Measurements from ENCODE around the gene EMID1. TPM values are rescaled to one million over a fixed set of nuclear protein-coding genes. Genes with fewer than 3 reads are reported as not detected.

EMID1 gene
- total RNA-seq (10 to 100 TPM; 10.3 to 10.8 TPM), polyA plus RNA-seq (ENCODE audit: insufficient read length in 2 of 2) (10 to 100 TPM; 19.0 to 24.4 TPM)
- long read RNA-seq, donor 1, partial matches to known transcripts = 8 of 11 reads
- long read RNA-seq, donor 1, other reads (novel, unspliced or antisense) = 0 of 11 reads
- long read RNA-seq, donor 2, partial matches to known transcripts = 0 of 1 reads
- long read RNA-seq, donor 2, other reads (novel, unspliced or antisense) = 0 of 1 reads
- long read RNA-seq, donor 3 = 0 reads
- long read RNA-seq, donor 4, transcript EMID1-203 (15 exons, 2,118 nt) = major isoform, 18 of 124 reads
- long read RNA-seq, donor 4, transcript EMID1-201 (15 exons, 2,173 nt) = minor isoform, 12 of 124 reads
- long read RNA-seq, donor 4, partial matches to known transcripts = 73 of 124 reads
- long read RNA-seq, donor 4, other reads (novel, unspliced or antisense) = 20 of 124 reads

- peak in 2 of 6 donors; percentile 58 to 66 for DNase-seq (ENCODE audit: low read depth in 4 of 6, low spot score in 6 of 6)
- under 1% methylated on average over 83 of the region's 90 CpGs for WGBS (ENCODE audit: insufficient coverage)
- peak within 1 kb of the TSS; percentile 64 for H3K4me3 ChIP-seq (ENCODE audit: low read depth, low read length)
- peaks cover 3% of the 10 kb centered on the region for H3K27me3 ChIP-seq (ENCODE audit: control insufficient read depth, insufficient read depth, low read length)
- peaks cover 67% of the 10 kb centered on the region for H3K4me1 ChIP-seq (ENCODE audit: control insufficient read depth, insufficient read depth, low read length)
- peaks cover 4% of the 10 kb centered on the region for H3K36me3 ChIP-seq (ENCODE audit: control insufficient read depth, insufficient read depth, low read length)
- H3K9me3 ChIP-seq (ENCODE audit: control insufficient read depth, insufficient read depth, low read length) = no peaks in the 10 kb centered on the region
- peak within 1 kb of the TSS; percentile 33 for H3K27ac ChIP-seq (ENCODE audit: low read depth, low read length)
Measured at GRCh38 chr22:29205594-29206371, at the start of gene EMID1. Gene EMID1, plus strand, starts transcription at chr22:29205896. Its CDS starts 143 bp downstream, at chr22:29206039.

GRCh38 chr22:29155966-29156365 is 49.7 kb upstream of the EMID1 start:
- H3K4me3 ChIP-seq (ENCODE audit: low read depth, low read length) = no peak overlapping the region
- no peaks in the 10 kb centered on the region for H3K9me3 ChIP-seq (ENCODE audit: control insufficient read depth, insufficient read depth, low read length)
- no peaks in the 10 kb centered on the region for H3K36me3 ChIP-seq (ENCODE audit: control insufficient read depth, insufficient read depth, low read length)
- WGBS (ENCODE audit: insufficient coverage) = 90% methylated on average over 1 of the region's 1 CpG
- H3K4me1 ChIP-seq (ENCODE audit: control insufficient read depth, insufficient read depth, low read length) = peaks cover 37% of the 10 kb centered on the region
- DNase-seq (ENCODE audit: low read depth in 4 of 6, low spot score in 6 of 6) = no peak
- peaks cover 2% of the 10 kb centered on the region for H3K27me3 ChIP-seq (ENCODE audit: control insufficient read depth, insufficient read depth, low read length)
- no peak overlapping the region for H3K27ac ChIP-seq (ENCODE audit: low read depth, low read length)

- H3K4me3 ChIP-seq (ENCODE audit: low read depth, low read length) = no peak overlapping the region
- WGBS (ENCODE audit: insufficient coverage) = 49% methylated on average over 3 of the region's 9 CpGs
- no peaks in the 10 kb centered on the region for H3K36me3 ChIP-seq (ENCODE audit: control insufficient read depth, insufficient read depth, low read length)
- no peaks in the 10 kb centered on the region for H3K9me3 ChIP-seq (ENCODE audit: control insufficient read depth, insufficient read depth, low read length)
- no peak overlapping the region for H3K27ac ChIP-seq (ENCODE audit: low read depth, low read length)
- DNase-seq (ENCODE audit: low read depth in 4 of 6, low spot score in 6 of 6) = peak in 1 of 6 donors; percentile 14
- peaks cover 2% of the 10 kb centered on the region for H3K27me3 ChIP-seq (ENCODE audit: control insufficient read depth, insufficient read depth, low read length)
- peaks cover 32% of the 10 kb centered on the region for H3K4me1 ChIP-seq (ENCODE audit: control insufficient read depth, insufficient read depth, low read length)
Measured at GRCh38 chr22:29156507-29156906, 49.2 kb upstream of the EMID1 start.

GRCh38 chr22:29157759-29158535 is 47.7 kb upstream of the EMID1 start:
- Histone ChIP-seq H3K9me3 (ENCODE audit: control insufficient read depth, insufficient read depth, low read length) (no peaks in the 10 kb centered on the region), H3K4me1 (ENCODE audit: control insufficient read depth, insufficient read depth, low read length) (peaks cover 21% of the 10 kb centered on the region), H3K4me3 (ENCODE audit: low read depth, low read length) (no peak overlapping the region), H3K36me3 (ENCODE audit: control insufficient read depth, insufficient read depth, low read length) (no peaks in the 10 kb centered on the region), H3K27me3 (ENCODE audit: control insufficient read depth, insufficient read depth, low read length) (peaks cover 2% of the 10 kb centered on the region), H3K27ac (ENCODE audit: low read depth, low read length) (no peak overlapping the region)
- 93% methylated on average over 7 of the region's 11 CpGs for WGBS (ENCODE audit: insufficient coverage)
- DNase-seq (ENCODE audit: low read depth in 4 of 6, low spot score in 6 of 6) = no peak

- DNase-seq (ENCODE audit: low read depth in 4 of 6, low spot score in 6 of 6) = no peak
- no peaks in the 10 kb centered on the region for H3K9me3 ChIP-seq (ENCODE audit: control insufficient read depth, insufficient read depth, low read length)
- H3K27ac ChIP-seq (ENCODE audit: low read depth, low read length) = no peak overlapping the region
- peaks cover 2% of the 10 kb centered on the region for H3K27me3 ChIP-seq (ENCODE audit: control insufficient read depth, insufficient read depth, low read length)
- no peaks in the 10 kb centered on the region for H3K36me3 ChIP-seq (ENCODE audit: control insufficient read depth, insufficient read depth, low read length)
- peaks cover 16% of the 10 kb centered on the region for H3K4me1 ChIP-seq (ENCODE audit: control insufficient read depth, insufficient read depth, low read length)
- no peak overlapping the region for H3K4me3 ChIP-seq (ENCODE audit: low read depth, low read length)
- 85% methylated on average over 4 of the region's 5 CpGs for WGBS (ENCODE audit: insufficient coverage)
Measured at GRCh38 chr22:29158546-29158945, 47.1 kb upstream of the EMID1 start.

- Histone ChIP-seq H3K4me1 (ENCODE audit: control insufficient read depth, insufficient read depth, low read length) (no peaks in the 10 kb centered on the region), H3K27ac (ENCODE audit: low read depth, low read length) (no peak overlapping the region), H3K27me3 (ENCODE audit: control insufficient read depth, insufficient read depth, low read length) (no peaks in the 10 kb centered on the region), H3K4me3 (ENCODE audit: low read depth, low read length) (no peak overlapping the region), H3K9me3 (ENCODE audit: control insufficient read depth, insufficient read depth, low read length) (no peaks in the 10 kb centered on the region), H3K36me3 (ENCODE audit: control insufficient read depth, insufficient read depth, low read length) (no peaks in the 10 kb centered on the region)
- no peak for DNase-seq (ENCODE audit: low read depth in 4 of 6, low spot score in 6 of 6)
- WGBS (ENCODE audit: insufficient coverage) = 91% methylated on average over 13 of the region's 13 CpGs
Measured at GRCh38 chr22:29163808-29164207, 41.9 kb upstream of the EMID1 start.

GRCh38 chr22:29165321-29166060 is 40.2 kb upstream of the EMID1 start:
- H3K9me3 ChIP-seq (ENCODE audit: control insufficient read depth, insufficient read depth, low read length) = no peaks in the 10 kb centered on the region
- H3K4me3 ChIP-seq (ENCODE audit: low read depth, low read length) = no peak overlapping the region
- WGBS (ENCODE audit: insufficient coverage) = 85% methylated on average over 8 of the region's 11 CpGs
- no peaks in the 10 kb centered on the region for H3K27me3 ChIP-seq (ENCODE audit: control insufficient read depth, insufficient read depth, low read length)
- no peak for DNase-seq (ENCODE audit: low read depth in 4 of 6, low spot score in 6 of 6)
- no peaks in the 10 kb centered on the region for H3K36me3 ChIP-seq (ENCODE audit: control insufficient read depth, insufficient read depth, low read length)
- peaks cover 5% of the 10 kb centered on the region for H3K4me1 ChIP-seq (ENCODE audit: control insufficient read depth, insufficient read depth, low read length)
- no peak overlapping the region for H3K27ac ChIP-seq (ENCODE audit: low read depth, low read length)

GRCh38 chr22:29166180-29166579 is 39.5 kb upstream of the EMID1 start:
- Histone ChIP-seq H3K36me3 (ENCODE audit: control insufficient read depth, insufficient read depth, low read length) (no peaks in the 10 kb centered on the region), H3K27me3 (ENCODE audit: control insufficient read depth, insufficient read depth, low read length) (no peaks in the 10 kb centered on the region), H3K4me1 (ENCODE audit: control insufficient read depth, insufficient read depth, low read length) (peaks cover 5% of the 10 kb centered on the region), H3K27ac (ENCODE audit: low read depth, low read length) (no peak overlapping the region), H3K4me3 (ENCODE audit: low read depth, low read length) (no peak overlapping the region), H3K9me3 (ENCODE audit: control insufficient read depth, insufficient read depth, low read length) (no peaks in the 10 kb centered on the region)
- DNase-seq (ENCODE audit: low read depth in 4 of 6, low spot score in 6 of 6) = no peak
- 88% methylated on average over 3 of the region's 6 CpGs for WGBS (ENCODE audit: insufficient coverage)
